Panc1 (cell line): Measurements from ENCODE around the gene SLIT1. TPM values are rescaled to one million over a fixed set of nuclear protein-coding genes. Genes with fewer than 3 reads are reported as not detected.

Experiments used
- ATAC-seq: fragments of 200-7000 bp; cut with Tn5 transposase; 2 replicates; pipeline ENCODE4 v1.9.1; 2020; ENCODE audit warnings: mild to moderate bottlenecking, moderate library complexity
- BruUV-seq: library from RNA; stranded (reverse); fragments of 400-500 nt; replicated peaks from 2 replicates; lab custom pipeline; 2021; lab: Mats Ljungman, UMichigan
- CTCF ChIA-PET: fragments of 300-600 bp; sonication (Branson Sonifier 250); formaldehyde crosslinking; loops from one replicate; lab custom pipeline; 2022; ENCODE audit warnings: antibody characterized with exemption; lab: Charles Lee
- POLR2A ChIA-PET: fragments of 300-600 bp; sonication (Branson Sonifier 250); formaldehyde crosslinking; loops from one replicate; lab custom pipeline; 2022; ENCODE audit warnings: antibody characterized with exemption; lab: Charles Lee
- DNase-seq: peaks from one replicate; pipeline ENCODE4 v3.0.0-alpha.2; 2010; ENCODE audit warnings: low read depth, low spot score
- H3K27ac ChIP-seq: 2 replicates; pipeline ENCODE4 v1.5.1; 2011; ENCODE audit warnings: mild to moderate bottlenecking, low read length, inconsistent platforms
- H3K27me3 ChIP-seq: fragments of 200-500 bp; sonication (Bioruptor generic); 2 replicates; pipeline ENCODE4 v1.6.0; 2014; ENCODE audit warnings: low read length, inconsistent platforms; ENCODE audit not compliant: control insufficient read depth, insufficient read depth
- H3K36me3 ChIP-seq: fragments of 200-500 bp; sonication (Bioruptor generic); 2 replicates; pipeline ENCODE4 v1.5.1; 2014; ENCODE audit warnings: inconsistent platforms, mild to moderate bottlenecking, low read length, moderate library complexity; ENCODE audit not compliant: control insufficient read depth, insufficient read depth
- H3K4me1 ChIP-seq: 2 replicates; pipeline ENCODE4 v1.5.1; 2011; ENCODE audit warnings: inconsistent platforms, mild to moderate bottlenecking, low read length, moderate library complexity; ENCODE audit not compliant: control insufficient read depth, insufficient read depth
- H3K4me3 ChIP-seq, 2 experiments: 2 replicates each; pipeline ENCODE4 v1.5.1; 2011 to 2012; ENCODE audit warnings: low read depth in 2 of 2, low read length in 2 of 2, mild to moderate bottlenecking in 2 of 2, inconsistent platforms in 1 of 2, moderate library complexity in 1 of 2
- H3K9me3 ChIP-seq: fragments of 200-500 bp; sonication (Bioruptor generic); 2 replicates; pipeline ENCODE4 v1.5.1; 2014; ENCODE audit warnings: low read depth, mild to moderate bottlenecking, inconsistent platforms, low read length, moderate library complexity; ENCODE audit not compliant: control insufficient read depth, insufficient read depth
- POLR2AphosphoS5 ChIP-seq: IDR thresholded peaks from 2 replicates; pipeline ENCODE4 v1.6.1; 2012; ENCODE audit warnings: mild to moderate bottlenecking, low read depth, low read length, moderate library complexity
- SIN3A ChIP-seq: IDR thresholded peaks from 2 replicates; pipeline ENCODE4 v1.6.1; 2012; ENCODE audit warnings: low read depth, mild to moderate bottlenecking, low read length, moderate library complexity, borderline replicate concordance; ENCODE audit not compliant: insufficient read depth
- TCF7L2 ChIP-seq: IDR thresholded peaks from 2 replicates; pipeline ENCODE4 v1.6.1; 2011; ENCODE audit warnings: mild to moderate bottlenecking, low read depth, low read length, inconsistent platforms
- in situ Hi-C: cut with HindIII; loops from 2 replicates; pipeline ENCODE4 v1.10.0; 2016; ENCODE audit warnings: low sequenced_read_pairs, low pct_unique_long_range_greater_than_20kb
- intact Hi-C: fragments of 100-400 bp; cut with micrococcal nuclease; formaldehyde crosslinking; loops from one replicate; pipeline ENCODE4 v1.10.0; 2022; ENCODE audit not compliant: unreplicated experiment
- total RNA-seq: library from RNA; stranded (reverse); gene quantifications from one replicate; pipeline ENCODE4 v1.2.1, GENCODE V29; 2021; ENCODE audit not compliant: unreplicated experiment
- TF ChIP-seq, protein P1 (sequence below): fragments of 450-650 bp; IDR thresholded peaks from 2 replicates; pipeline ENCODE4 v1.5.1; 2017; ENCODE audit warnings: mild to moderate bottlenecking
- TF ChIP-seq, protein P2 (sequence below), 2 experiments: IDR thresholded peaks; 2 replicates each; pipeline ENCODE4 v1.6.1; 2011 to 2012; ENCODE audit warnings: low read depth in 2 of 2, control low read depth in 1 of 2, low read length in 1 of 2, mild to moderate bottlenecking in 1 of 2, moderate library complexity in 1 of 2; ENCODE audit not compliant: insufficient read depth in 1 of 2

The SLIT1 gene
- total RNA-seq, 1 experiment from 2014 or later, result 2.6 TPM

DNA sequence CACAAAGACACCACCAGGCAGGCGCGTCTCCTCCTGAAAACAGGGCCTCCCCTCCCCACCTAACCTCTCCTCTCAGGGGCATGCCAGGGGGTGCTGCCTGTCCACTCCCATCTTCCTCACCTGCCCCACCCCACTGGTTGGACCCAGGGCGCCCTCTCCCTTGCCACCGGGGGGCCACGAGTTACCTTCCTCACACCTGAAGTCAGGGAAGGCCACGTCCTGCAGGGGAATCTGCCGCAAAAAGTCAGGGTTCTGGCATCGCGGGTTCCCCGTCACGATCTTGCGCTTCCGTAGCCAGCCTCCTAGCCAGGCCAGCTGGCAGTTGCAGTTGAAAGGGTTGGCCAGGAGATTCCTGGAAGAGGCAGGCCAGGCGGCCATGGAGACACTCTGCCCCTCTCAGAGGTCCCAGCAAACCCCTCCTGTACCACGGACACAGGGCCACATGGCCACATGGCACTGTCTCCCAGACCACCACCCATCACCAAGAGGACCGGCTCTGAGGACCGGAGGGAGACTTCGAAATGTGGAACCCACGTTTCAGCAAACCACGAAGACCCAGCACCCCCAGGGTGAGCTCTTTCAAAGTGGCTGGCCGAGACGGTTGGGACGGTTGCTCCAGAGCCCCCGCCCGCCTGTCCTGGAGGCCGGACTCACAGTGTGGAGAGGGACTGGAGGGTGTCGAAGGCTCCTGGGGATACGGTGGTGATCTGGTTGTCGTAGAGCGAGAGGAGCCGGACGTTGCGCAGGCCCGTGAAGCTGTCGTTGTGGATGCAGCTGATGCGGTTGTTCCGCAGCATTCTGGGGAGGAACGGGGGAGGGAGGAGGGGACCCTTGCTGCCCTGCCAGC, 142.8 kb downstream of the SLIT1 start:
- DNase-seq, result no peak
- Histone ChIP-seq H3K36me3 (no peaks in the 10 kb centered on the region), H3K9me3 (no peaks in the 10 kb centered on the region), H3K27me3 (no peaks in the 10 kb centered on the region), H3K4me1 (no peaks in the 10 kb centered on the region), H3K27ac (no peak overlapping the region), H3K4me3 (no peak overlapping the region)
- TF ChIP-seq, protein P1, sequence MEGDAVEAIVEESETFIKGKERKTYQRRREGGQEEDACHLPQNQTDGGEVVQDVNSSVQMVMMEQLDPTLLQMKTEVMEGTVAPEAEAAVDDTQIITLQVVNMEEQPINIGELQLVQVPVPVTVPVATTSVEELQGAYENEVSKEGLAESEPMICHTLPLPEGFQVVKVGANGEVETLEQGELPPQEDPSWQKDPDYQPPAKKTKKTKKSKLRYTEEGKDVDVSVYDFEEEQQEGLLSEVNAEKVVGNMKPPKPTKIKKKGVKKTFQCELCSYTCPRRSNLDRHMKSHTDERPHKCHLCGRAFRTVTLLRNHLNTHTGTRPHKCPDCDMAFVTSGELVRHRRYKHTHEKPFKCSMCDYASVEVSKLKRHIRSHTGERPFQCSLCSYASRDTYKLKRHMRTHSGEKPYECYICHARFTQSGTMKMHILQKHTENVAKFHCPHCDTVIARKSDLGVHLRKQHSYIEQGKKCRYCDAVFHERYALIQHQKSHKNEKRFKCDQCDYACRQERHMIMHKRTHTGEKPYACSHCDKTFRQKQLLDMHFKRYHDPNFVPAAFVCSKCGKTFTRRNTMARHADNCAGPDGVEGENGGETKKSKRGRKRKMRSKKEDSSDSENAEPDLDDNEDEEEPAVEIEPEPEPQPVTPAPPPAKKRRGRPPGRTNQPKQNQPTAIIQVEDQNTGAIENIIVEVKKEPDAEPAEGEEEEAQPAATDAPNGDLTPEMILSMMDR, result no peak
- TF ChIP-seq POLR2AphosphoS5, result no peak
- intact Hi-C loops, result no loop called here
- BruUV-seq, result no TSS peak
- in situ Hi-C loops, result no loop called here
- ChIA-PET CTCF (no interaction called here), POLR2A (interaction anchor here (0.6 to 0.8 kb wide), 2 partner anchors 10 to 177 kb away, joined by 3 to 12 read pairs; no protein-coding TSS in a partner anchor)
- ATAC-seq, result no peak

DNA sequence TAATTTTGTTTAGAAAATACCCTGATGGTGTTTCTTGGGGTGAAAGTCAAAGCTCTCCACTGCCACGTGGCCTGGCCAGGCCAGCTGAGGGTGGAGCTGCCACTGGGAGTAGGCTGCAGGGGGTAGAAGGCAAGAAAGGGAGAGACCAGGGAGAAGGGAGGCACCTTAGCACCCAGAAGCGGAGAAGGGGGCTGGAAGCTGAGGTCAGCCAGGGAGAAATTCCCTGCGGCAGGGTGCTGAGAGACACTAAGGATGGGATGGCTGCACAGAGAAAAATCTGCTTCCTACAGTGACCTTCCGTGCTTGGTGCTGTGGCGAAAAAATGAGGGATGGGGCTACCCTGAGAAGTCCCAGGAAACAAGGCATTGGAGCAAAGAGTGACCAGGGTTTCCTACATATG, 143.7 kb downstream of the SLIT1 start:
- Histone ChIP-seq H3K27me3 (no peaks in the 10 kb centered on the region), H3K9me3 (no peaks in the 10 kb centered on the region), H3K36me3 (no peaks in the 10 kb centered on the region), H3K27ac (no peak overlapping the region), H3K4me1 (0 out of 2 replicates have a peak, but pooled peaks cover 6% of the 10 kb centered on the region), H3K4me3 (no peak overlapping the region)
- no peak for TF ChIP-seq TCF7L2
- no peak for TF ChIP-seq POLR2AphosphoS5
- TF ChIP-seq SIN3A, result no peak
- BruUV-seq, result no TSS peak
- POLR2A ChIA-PET, result no interaction called here
- DNase-seq (no peak), ATAC-seq (no peak)
- in situ Hi-C loops, result no loop called here
- CTCF ChIA-PET, result no interaction called here
- intact Hi-C loops, result no loop called here

DNA sequence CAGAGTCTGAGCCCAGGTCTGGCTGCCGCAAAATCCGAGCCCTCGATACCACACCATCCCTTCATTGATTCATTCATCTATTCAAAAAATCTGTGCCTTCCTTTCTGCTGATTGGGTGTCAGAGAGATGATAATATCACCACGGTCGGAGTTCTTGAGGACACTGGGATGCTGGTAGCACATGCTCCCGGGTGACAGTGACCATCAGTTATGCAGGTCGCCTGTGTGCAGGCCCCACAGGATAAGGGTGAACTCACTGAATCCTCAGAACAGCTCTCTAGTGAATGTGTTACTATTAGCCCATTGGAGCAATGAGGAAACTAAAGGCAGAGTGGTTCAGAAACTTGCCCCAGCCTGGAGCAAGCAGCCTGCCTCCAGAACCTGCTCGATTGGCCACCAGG, 145.1 kb downstream of the SLIT1 start:
- 0 out of 2 replicates have a peak, but pooled peaks cover 6% of the 10 kb centered on the region for H3K4me1 ChIP-seq
- TF ChIP-seq TCF7L2 (no peak), SIN3A (no peak), POLR2AphosphoS5 (no peak)
- TF ChIP-seq, protein P1, result no peak
- TF ChIP-seq, protein P2, sequence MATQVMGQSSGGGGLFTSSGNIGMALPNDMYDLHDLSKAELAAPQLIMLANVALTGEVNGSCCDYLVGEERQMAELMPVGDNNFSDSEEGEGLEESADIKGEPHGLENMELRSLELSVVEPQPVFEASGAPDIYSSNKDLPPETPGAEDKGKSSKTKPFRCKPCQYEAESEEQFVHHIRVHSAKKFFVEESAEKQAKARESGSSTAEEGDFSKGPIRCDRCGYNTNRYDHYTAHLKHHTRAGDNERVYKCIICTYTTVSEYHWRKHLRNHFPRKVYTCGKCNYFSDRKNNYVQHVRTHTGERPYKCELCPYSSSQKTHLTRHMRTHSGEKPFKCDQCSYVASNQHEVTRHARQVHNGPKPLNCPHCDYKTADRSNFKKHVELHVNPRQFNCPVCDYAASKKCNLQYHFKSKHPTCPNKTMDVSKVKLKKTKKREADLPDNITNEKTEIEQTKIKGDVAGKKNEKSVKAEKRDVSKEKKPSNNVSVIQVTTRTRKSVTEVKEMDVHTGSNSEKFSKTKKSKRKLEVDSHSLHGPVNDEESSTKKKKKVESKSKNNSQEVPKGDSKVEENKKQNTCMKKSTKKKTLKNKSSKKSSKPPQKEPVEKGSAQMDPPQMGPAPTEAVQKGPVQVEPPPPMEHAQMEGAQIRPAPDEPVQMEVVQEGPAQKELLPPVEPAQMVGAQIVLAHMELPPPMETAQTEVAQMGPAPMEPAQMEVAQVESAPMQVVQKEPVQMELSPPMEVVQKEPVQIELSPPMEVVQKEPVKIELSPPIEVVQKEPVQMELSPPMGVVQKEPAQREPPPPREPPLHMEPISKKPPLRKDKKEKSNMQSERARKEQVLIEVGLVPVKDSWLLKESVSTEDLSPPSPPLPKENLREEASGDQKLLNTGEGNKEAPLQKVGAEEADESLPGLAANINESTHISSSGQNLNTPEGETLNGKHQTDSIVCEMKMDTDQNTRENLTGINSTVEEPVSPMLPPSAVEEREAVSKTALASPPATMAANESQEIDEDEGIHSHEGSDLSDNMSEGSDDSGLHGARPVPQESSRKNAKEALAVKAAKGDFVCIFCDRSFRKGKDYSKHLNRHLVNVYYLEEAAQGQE (IDR thresholded peaks at IDR 0.05; ENCODE audit: insufficient read depth in 1 of 2, low read depth in 2 of 2, low read length in 1 of 2), result no peak
- ChIA-PET CTCF (no interaction called here), POLR2A (no interaction called here)
- H3K4me3 ChIP-seq, result no peak overlapping the region
- in situ Hi-C loops, result no loop called here
- ATAC-seq, result no peak
- no peaks in the 10 kb centered on the region for H3K36me3 ChIP-seq
- H3K27ac ChIP-seq, result no peak overlapping the region
- no peaks in the 10 kb centered on the region for H3K9me3 ChIP-seq
- BruUV-seq, result no TSS peak
- intact Hi-C loops, result no loop called here
- H3K27me3 ChIP-seq, result no peaks in the 10 kb centered on the region
- no peak for DNase-seq
